ENCODE measurements around the gene CFAP251.
"Not testable (repeated sequence)": the region's sequence is repeated elsewhere in the genome, so short reads cannot be mapped to it uniquely, and the experiment has no call there.

Gene CFAP251

GRCh38 chr12:121905746-121906145, 12.6 kb upstream of the CFAP251 start:
- DNase-seq, result no peak

DNA sequence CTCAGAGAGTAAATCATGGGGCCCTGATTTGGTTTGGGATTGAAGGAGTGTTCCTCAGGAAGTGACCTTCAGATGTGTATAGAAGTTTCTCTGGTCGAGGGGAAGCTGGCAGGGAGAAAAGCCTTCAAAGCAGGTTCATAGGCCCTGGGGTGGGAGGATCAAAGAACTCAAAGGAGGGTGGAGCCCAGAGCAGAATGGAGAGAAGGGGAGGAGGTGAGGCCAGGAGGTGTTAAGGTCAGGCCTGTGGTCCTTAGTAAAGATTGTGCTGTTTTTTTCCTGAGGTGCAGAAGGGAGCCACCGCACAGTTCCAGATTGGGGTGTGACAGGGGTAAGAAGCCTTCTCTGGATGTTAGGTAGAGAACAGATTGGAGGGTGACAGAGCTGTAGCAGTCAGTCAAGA, 9.7 kb upstream of the CFAP251 start:
- no peak for DNase-seq

GRCh38 chr12:121911824-121912585, 6.4 kb upstream of the CFAP251 start:
- peak; percentile 55 for DNase-seq

- DNase-seq, result no peak
Measured at GRCh38 chr12:121915841-121916321, 2.5 kb upstream of the CFAP251 start.

- DNase-seq, result no peak
Measured at GRCh38 chr12:121916719-121917118, 1.7 kb upstream of the CFAP251 start.

DNA sequence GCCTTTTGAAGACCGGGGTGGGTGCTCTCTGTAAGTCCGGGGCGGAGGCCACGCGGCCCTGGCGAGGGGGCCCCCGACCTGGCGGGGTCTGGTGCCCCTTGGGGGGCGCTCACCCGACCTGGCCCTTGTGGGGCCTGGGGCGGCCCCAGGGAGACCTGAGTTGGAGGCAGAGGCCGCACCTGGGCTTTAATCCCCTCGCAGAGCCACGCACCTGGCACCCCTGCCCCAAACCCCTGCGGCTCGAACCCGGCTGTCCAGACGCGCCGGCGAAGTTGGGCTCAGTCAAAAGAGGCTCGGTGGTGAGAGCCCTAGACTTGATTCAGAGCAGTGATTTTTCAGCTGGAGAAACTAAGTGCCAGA, 267 bp downstream of the CFAP251 start:
- peak; percentile 17 for DNase-seq

DNA sequence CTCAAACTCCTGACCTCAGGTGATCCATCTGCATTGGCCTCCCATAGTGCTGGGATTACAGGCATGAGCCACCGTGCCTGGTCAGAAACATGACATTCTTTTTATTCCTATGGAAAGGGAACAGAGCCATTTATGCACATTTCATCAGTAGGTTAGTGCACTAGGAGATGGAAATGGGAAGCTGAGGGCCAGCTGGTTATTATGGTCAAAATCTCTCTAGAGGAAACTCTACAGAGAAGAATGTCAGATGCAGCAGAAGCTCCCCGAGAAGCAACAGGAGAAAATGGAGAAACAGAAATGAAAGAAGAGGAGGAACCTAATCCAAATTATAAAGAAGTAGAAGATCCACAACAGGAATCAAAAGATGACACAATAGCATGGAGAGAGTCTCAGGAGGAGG, 2.7 kb downstream of the CFAP251 start:
- no peak for DNase-seq

DNA sequence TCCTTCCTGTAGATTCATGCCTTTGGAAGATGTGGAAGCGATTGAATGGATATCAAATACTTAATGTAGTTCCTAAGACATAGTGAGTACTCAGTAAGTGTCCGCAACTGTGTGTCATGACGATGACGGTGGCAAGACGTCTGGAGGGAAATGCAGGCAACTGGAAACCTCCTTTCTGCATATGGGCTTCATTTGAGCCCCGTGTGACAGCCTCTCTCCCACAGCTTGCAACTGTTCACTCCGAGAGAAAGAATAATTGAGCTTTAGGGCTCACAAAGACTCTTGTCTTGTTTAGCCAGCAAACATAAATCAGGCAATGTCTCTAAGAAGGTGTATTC, 6.9 kb downstream of the CFAP251 start:
- no peak for DNase-seq

GRCh38 chr12:121926874-121927706, 8.7 kb downstream of the CFAP251 start:
- DNase-seq, result no peak

- no peak for DNase-seq
Measured at GRCh38 chr12:121927813-121928212, 9.4 kb downstream of the CFAP251 start.

- DNase-seq, result not testable (repeated sequence)
Measured at GRCh38 chr12:121929545-121929944, 11.2 kb downstream of the CFAP251 start.

DNA sequence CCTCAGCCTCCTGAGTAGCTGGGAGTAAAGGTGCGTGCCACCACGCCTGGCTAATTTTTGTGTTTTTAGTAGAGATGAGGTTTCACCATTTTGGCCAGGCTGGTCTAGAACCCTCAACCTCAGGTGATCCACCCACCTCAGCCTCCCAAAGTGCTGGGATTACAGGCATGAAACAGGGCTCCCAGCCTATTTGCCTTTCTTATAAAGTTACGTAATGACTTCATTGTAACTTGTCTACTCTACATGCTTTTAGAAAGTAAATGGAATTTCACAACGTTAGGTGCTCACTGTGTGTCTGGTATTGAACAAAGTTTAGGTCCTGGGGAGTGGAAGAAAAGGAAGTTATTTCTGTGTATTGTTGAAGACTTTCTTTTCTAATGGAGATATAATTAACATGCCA, 12.5 kb downstream of the CFAP251 start:
- DNase-seq, result no peak

DNA sequence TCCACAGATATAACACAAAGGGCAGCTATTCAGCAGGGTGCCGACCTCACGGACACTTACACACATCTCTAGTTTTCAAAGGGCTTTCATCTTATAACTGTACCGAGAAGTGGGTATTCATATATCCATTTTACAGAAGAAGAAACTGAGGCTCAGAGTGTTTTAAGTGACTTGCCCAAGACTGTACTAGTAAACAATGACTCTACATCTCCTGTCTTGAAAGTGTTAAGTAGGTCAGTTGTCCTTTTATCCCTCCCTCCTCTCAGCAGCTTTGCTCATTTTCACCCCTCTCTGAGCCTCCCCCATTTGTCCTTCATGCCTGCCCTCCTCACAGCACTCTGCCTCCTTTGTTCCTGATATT, 13.8 kb downstream of the CFAP251 start:
- DNase-seq, result no peak

DNA sequence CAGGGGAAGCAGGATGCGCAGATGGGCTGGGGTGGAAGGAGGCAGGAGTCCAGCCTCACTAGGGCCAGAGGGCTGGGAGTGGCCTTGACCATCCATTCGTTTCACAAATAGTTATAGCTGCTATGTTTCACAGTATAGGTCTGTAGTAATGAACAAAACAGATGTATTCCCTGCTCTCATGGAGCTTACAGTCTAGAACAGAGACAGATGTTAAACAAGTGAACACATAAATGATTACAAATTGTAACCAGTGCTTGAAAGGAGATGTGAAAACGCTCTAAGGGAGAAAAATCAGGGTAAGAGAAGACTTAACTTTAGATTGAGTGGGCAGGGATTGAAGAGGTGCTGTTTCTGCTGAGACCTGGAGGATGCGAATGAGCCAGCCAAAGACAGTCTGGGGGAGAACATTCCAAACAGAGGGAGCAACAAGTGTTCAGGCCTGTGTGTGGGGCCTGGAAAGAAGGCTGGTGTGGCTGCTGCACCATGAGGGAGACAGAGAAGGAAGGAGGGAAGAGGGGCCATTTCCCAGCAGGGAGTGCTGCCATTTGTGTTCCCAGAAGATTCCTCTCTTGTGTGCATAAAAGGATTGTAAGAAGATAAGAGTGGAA, 14.6 kb downstream of the CFAP251 start:
- no peak for DNase-seq

GRCh38 chr12:121933522-121934308, 15.3 kb downstream of the CFAP251 start:
- peak; percentile 8 for DNase-seq

DNA sequence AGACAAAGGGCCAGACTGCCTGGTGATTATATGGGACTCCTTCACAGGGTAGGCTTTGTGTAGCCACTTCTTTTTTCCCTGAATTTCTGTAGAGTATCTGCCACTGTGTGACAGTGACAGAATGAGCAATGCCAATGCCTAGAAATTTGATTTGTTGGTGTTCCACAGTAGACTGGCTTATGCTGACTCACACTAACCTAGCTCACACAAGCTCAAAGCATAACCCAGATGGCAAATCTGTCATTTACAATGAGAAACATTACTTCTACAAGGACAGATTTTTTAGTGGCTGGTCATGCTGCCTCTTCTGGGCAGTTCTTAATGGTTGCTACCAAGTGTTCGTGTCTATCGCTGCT, 15.9 kb downstream of the CFAP251 start:
- DNase-seq, result no peak

- no peak for DNase-seq
Measured at GRCh38 chr12:121937654-121938053, 19.3 kb downstream of the CFAP251 start.

DNA sequence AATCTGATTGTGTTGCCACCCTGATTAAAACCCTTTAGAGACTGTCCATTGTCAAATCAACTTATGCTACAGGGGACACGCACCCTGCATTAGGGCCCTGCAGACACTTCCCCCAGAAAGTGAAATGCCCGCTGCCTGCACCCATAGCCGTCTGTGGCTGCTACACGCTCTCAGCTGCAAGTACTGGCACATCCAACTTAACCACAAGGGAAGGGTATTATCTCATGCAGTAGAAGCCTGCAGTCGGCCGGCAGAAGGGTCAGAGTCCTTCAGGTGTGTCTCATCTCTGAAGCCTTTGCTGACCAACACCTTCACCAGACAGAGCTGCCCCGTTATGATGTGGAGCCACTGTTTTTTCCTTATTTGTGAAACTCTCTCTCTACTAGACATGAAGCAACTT, 20.8 kb downstream of the CFAP251 start:
- no peak for DNase-seq

- no peak for DNase-seq
Measured at GRCh38 chr12:121939992-121940766, 21.8 kb downstream of the CFAP251 start.

GRCh38 chr12:121942145-121942718, 23.8 kb downstream of the CFAP251 start:
- no peak for DNase-seq

GRCh38 chr12:121943926-121944325, 25.5 kb downstream of the CFAP251 start:
- DNase-seq, result no peak
